Spleen (tissue), 11 donors: ENCODE measurements around the gene ATXN10. TPM values are rescaled to one million over a fixed set of nuclear protein-coding genes. Genes with fewer than 3 reads are reported as not detected.

Experiments
- DNase-seq: peaks from one replicate; pipeline ENCODE4 v3.0.0-alpha.2; 2020
- H3K27ac ChIP-seq, 8 donors: fragments of 200-600 bp; sonication (generic) in 7 of 8; 1 replicate in 4 of 8; 2 replicates in 4 of 8; pipeline versions ENCODE4 v1.5.0 to v1.8.0; 2016 to 2021; ENCODE audit warnings: inconsistent platforms in 4 of 8, mild to moderate bottlenecking in 4 of 8, moderate library complexity in 1 of 8
- H3K27me3 ChIP-seq, 7 donors: fragments of 200-600 bp; sonication (generic) in 6 of 7; replicated peaks in 1 of 7; 1 replicate in 4 of 7; 2 replicates in 3 of 7; pipeline versions ENCODE4 v1.5.0 to v1.8.0; 2016 to 2021; ENCODE audit warnings: inconsistent platforms in 3 of 7, mild to moderate bottlenecking in 1 of 7
- H3K36me3 ChIP-seq, 6 donors: fragments of 200-600 bp; sonication (generic) in 5 of 6; 1 replicate in 4 of 6; 2 replicates in 2 of 6; pipeline versions ENCODE4 v1.5.0 to v1.8.0; 2016 to 2021; ENCODE audit warnings: inconsistent platforms in 2 of 6
- H3K4me1 ChIP-seq, 6 donors: fragments of 200-600 bp; sonication (generic) in 5 of 6; 1 replicate in 3 of 6; 2 replicates in 3 of 6; pipeline versions ENCODE4 v1.5.0 to v1.8.0; 2016 to 2021; ENCODE audit warnings: inconsistent platforms in 3 of 6
- H3K4me3 ChIP-seq, 8 donors: fragments of 200-600 bp; sonication (generic) in 7 of 8; 1 replicate in 4 of 8; 2 replicates in 4 of 8; pipeline versions ENCODE4 v1.5.0 to v1.8.0; 2016 to 2021; ENCODE audit warnings: inconsistent platforms in 4 of 8, mild to moderate bottlenecking in 4 of 8, moderate library complexity in 2 of 8
- H3K9me3 ChIP-seq, 8 donors: fragments of 200-600 bp; sonication (generic) in 7 of 8; 1 replicate in 4 of 8; 2 replicates in 4 of 8; pipeline versions ENCODE4 v1.5.0 to v1.8.0; 2016 to 2021; ENCODE audit warnings: inconsistent platforms in 4 of 8
- CTCF ChIP-seq, 11 experiments: fragments of 200-600 bp in 7 of 11; fragments of 450-650 bp in 4 of 11; sonication (generic) in 4 of 11; IDR thresholded peaks in 8 of 11; conservative IDR thresholded peaks in 3 of 11; 1 replicate in 7 of 11; 2 replicates in 4 of 11; pipeline versions ENCODE4 v1.4.0 to v1.8.0; 2016 to 2021; ENCODE audit warnings: antibody characterized with exemption in 11 of 11, inconsistent platforms in 4 of 11, mild to moderate bottlenecking in 1 of 11
- POLR2A ChIP-seq, 3 donors: fragments of 450-650 bp; IDR thresholded peaks; one replicate each; pipeline ENCODE4 v1.5.1; 2017; ENCODE audit warnings: antibody characterized with exemption in 3 of 3, mild to moderate bottlenecking in 1 of 3
- POLR2AphosphoS5 ChIP-seq, 3 donors: sonication (generic); formaldehyde crosslinking; IDR thresholded peaks; one replicate each; pipeline ENCODE4 v1.5.1; 2017; ENCODE audit warnings: antibody characterized with exemption in 3 of 3
- WGBS, 5 donors: extraction: QIAGEN DNeasy Blood & Tissue Kit in 3 of 5; methylation state at CpG; one replicate each; pipeline versions ENCODE4 v1.1.5 to v1.1.7; 2013 to 2018; 5-methylcytosine and 5-hydroxymethylcytosine counted together
- intact Hi-C: fragments of 100-400 bp; cut with DNase I; formaldehyde crosslinking; loops from one replicate; pipeline ENCODE4 v1.15.0; 2023; ENCODE audit warnings: low total_unique reads
- polyA plus RNA-seq, 3 donors: library from polyadenylated mRNA; stranded (reverse); fragments of 200-250 nt; gene quantifications; one replicate each; pipeline ENCODE4 v1.2.1, GENCODE V29; 2013
- total RNA-seq, 7 donors: library from RNA; depleted of rRNA in 3 of 7; stranded (reverse); fragments of >200 nt in 3 of 7; fragmentation: NEBNext Ultra II Directional in 4 of 7; extraction: Animal tissue kit (Norgen Biotek cat#: 25700) in 4 of 7; gene quantifications; one replicate each; pipeline versions ENCODE4 v1.1.0 to v1.2.1, GENCODE V29; 2016 to 2021
- donor health status: healthy with polysubstance abuse.
- donor health status: DM: no; HTN: no; CAD: no; lungs with moderate emphysema.
- donor health status: DM: no; HTN: no; CAD: no.
- donor health status: Bipolar disorder and iron deficiency.
- donor health status: healthy.
- donor health status: DM: no; HTN: no; CAD: no.
- donor health status: DM: yes; HTN: yes; CAD: no.

ATXN10 gene
- total and polyA plus RNA-seq, 10 donors = 46.1 to 119 (median 84.6) TPM

- H3K4me3 ChIP-seq = no peak overlapping the region
- intact Hi-C loops = no loop called here
- no peaks in the 10 kb centered on the region for H3K9me3 ChIP-seq
- DNase-seq = peak; percentile 64
- H3K27me3 ChIP-seq = peaks cover 0 to 93% (median 69%) of the 10 kb centered on the region in 7 donors
- 82 to 85% (median 84%) methylated on average over 29 to 32 of the region's 32 CpGs for WGBS, 5 donors
- no peak overlapping the region for H3K27ac ChIP-seq
- no peaks in the 10 kb centered on the region for H3K36me3 ChIP-seq
- TF ChIP-seq CTCF (IDR thresholded peaks at IDR 0.05 in 8 of 11, conservative IDR thresholded peaks at IDR 0.05 in 3 of 11) (no peak), POLR2AphosphoS5 (IDR thresholded peaks at IDR 0.05) (no peak), POLR2A (IDR thresholded peaks at IDR 0.05) (no peak)
- peaks cover 0 to 12% (median 4%) of the 10 kb centered on the region in 6 donors for H3K4me1 ChIP-seq
Observed at GRCh38 chr22:45882881-45883810, 211.5 kb downstream of the ATXN10 start.

GRCh38 chr22:45883811-45884170 lies 212.2 kb downstream of the ATXN10 start:
- H3K36me3 ChIP-seq = no peaks in the 10 kb centered on the region
- WGBS, 5 donors = 78 to 86% (median 85%) methylated on average over 7 to 8 of the region's 8 CpGs
- intact Hi-C loops = no loop called here
- TF ChIP-seq POLR2A (IDR thresholded peaks at IDR 0.05) (no peak), CTCF (IDR thresholded peaks at IDR 0.05 in 8 of 11, conservative IDR thresholded peaks at IDR 0.05 in 3 of 11) (no peak), POLR2AphosphoS5 (IDR thresholded peaks at IDR 0.05) (no peak)
- H3K9me3 ChIP-seq = no peaks in the 10 kb centered on the region
- DNase-seq = no peak
- H3K27ac ChIP-seq = no peak overlapping the region
- H3K4me1 ChIP-seq = peaks cover 0 to 12% (median 4%) of the 10 kb centered on the region in 6 donors
- H3K27me3 ChIP-seq = peaks cover 0 to 93% (median 64%) of the 10 kb centered on the region in 7 donors
- H3K4me3 ChIP-seq = no peak overlapping the region

DNA sequence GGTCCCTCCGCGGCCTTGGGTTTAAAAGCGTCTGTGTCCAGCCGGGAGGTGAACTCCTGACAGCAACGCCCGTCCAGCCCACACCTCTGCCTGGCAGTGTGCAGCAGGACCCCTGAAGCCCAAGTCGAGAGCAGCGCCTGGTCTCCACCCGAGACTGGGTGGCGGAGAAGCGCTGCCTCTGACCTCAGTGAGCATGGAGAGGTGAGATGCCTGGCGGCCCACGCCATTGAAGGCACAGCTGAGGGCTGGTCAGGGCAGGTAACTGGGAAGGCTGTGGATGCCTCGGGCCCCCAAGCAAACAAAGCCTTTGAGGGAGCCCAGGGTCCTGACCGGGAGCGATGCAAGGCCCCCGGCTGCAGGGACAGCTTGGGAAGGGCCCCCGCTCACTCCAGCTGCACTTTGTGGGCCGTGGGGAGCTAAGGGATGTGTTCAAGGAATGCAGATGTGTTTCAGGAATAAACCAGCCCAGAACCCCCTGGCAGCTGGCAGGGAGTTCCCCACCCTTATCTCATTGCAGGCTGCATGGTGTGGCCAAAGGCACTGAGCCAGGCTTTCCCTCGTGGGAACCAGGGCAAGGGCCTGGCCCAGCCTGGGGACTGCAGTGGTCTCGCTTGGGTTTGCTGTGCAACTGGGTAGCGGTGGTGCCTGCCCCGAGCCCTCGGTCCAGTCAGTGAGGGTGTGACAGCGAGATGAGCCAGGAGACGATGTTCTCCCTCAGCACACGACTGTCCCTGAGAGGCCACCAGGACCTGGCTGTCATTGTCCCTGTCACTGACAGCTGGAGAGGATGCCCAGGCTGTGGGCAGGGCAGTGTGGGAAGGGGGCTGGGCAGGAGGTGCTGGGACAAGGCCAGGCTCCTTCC lies 212.8 kb downstream of the ATXN10 start:
- Histone ChIP-seq H3K9me3 (no peaks in the 10 kb centered on the region), H3K27ac (no peak overlapping the region), H3K4me1 (peaks cover 0 to 12% (median 4%) of the 10 kb centered on the region in 6 donors), H3K4me3 (no peak overlapping the region), H3K36me3 (no peaks in the 10 kb centered on the region), H3K27me3 (peaks cover 0 to 95% (median 67%) of the 10 kb centered on the region in 7 donors)
- intact Hi-C loops = no loop called here
- DNase-seq = peak; percentile 47
- TF ChIP-seq POLR2A (IDR thresholded peaks at IDR 0.05) (no peak), CTCF (IDR thresholded peaks at IDR 0.05 in 8 of 11, conservative IDR thresholded peaks at IDR 0.05 in 3 of 11) (no peak), POLR2AphosphoS5 (IDR thresholded peaks at IDR 0.05) (no peak)
- 71 to 77% (median 75%) methylated on average over 12 to 27 of the region's 27 CpGs for WGBS, 5 donors
